ENCODE data around the gene LNPEP.

The LNPEP gene

GRCh38 chr5:97009921-97010320 lies 74.0 kb downstream of the LNPEP start:
- Histone ChIP-seq H2BK120ac (ENCODE audit: low read depth, low read length) (no peak overlapping the region), H2AK5ac (ENCODE audit: low read length, severe bottlenecking) (no peak overlapping the region), H2BK12ac (ENCODE audit: low read length in 2 of 2) (no peak overlapping the region), H3K4me3 (ENCODE audit: insufficient read depth in 1 of 2, low read depth in 1 of 2, low read length in 2 of 2) (no peak overlapping the region), H3K27me3 (ENCODE audit: control insufficient read depth in 1 of 2, insufficient read depth in 1 of 2, low read length in 2 of 2) (no peaks in the 10 kb centered on the region), H3K27ac (ENCODE audit: low read length, poor library complexity, severe bottlenecking) (no peak overlapping the region), H3K4ac (ENCODE audit: low read depth in 1 of 2, low read length in 2 of 2) (no peak overlapping the region), H2BK15ac (ENCODE audit: low read depth, poor library complexity, severe bottlenecking) (no peak overlapping the region), H3K36me3 (ENCODE audit: control insufficient read depth in 1 of 2, insufficient read depth in 2 of 2, low read depth in 1 of 2, low read length in 2 of 2) (peaks cover 0 to 54% of the 10 kb centered on the region in 2 experiments), H2BK5ac (ENCODE audit: low read depth, low read length, poor library complexity, severe bottlenecking) (no peak overlapping the region), H3K23ac (ENCODE audit: low read length in 2 of 2) (no peak overlapping the region), H2AFZ (ENCODE audit: low read depth, low read length) (no peak overlapping the region), H3K4me1 (ENCODE audit: control insufficient read depth, insufficient read depth, low read depth, low read length) (no peaks in the 10 kb centered on the region), H4K8ac (ENCODE audit: low read length) (no peak overlapping the region), H3K4me2 (ENCODE audit: low read length, poor library complexity, severe bottlenecking) (no peak overlapping the region), H3K14ac (ENCODE audit: low read length in 2 of 2) (no peak overlapping the region), H3K18ac (ENCODE audit: low read depth in 1 of 2, low read length in 2 of 2) (no peak overlapping the region), H3K79me1 (replicated peaks; ENCODE audit: low read length, poor library complexity, severe bottlenecking) (peaks cover 11% of the 10 kb centered on the region), H3K9me3 (ENCODE audit: control insufficient read depth, low read length) (no peaks in the 10 kb centered on the region), H4K91ac (ENCODE audit: low read length) (no peak overlapping the region), H3K9ac (ENCODE audit: low read length) (no peak overlapping the region)
- WGBS, result no CpG with 5 or more reads among the region's 1 CpG
- no peak for DNase-seq

- H3K9me3 ChIP-seq (ENCODE audit: control insufficient read depth, low read length), result no peaks in the 10 kb centered on the region
- H3K23ac ChIP-seq (ENCODE audit: low read length in 2 of 2), result no peak overlapping the region
These were observed 74.7 kb downstream of the LNPEP start for GRCh38 chr5:97010606-97011005.

GRCh38 chr5:97011567-97011966 lies 75.7 kb downstream of the LNPEP start:
- no peak overlapping the region for H3K14ac ChIP-seq (ENCODE audit: low read length in 2 of 2)

More at GRCh38 chr5:97010606-97011005, 74.7 kb downstream of the LNPEP start:
- Histone ChIP-seq H4K8ac (ENCODE audit: low read length) (no peak overlapping the region), H3K4me3 (ENCODE audit: insufficient read depth in 1 of 2, low read depth in 1 of 2, low read length in 2 of 2) (no peak overlapping the region), H3K18ac (ENCODE audit: low read depth in 1 of 2, low read length in 2 of 2) (no peak overlapping the region), H2AK5ac (ENCODE audit: low read length, severe bottlenecking) (no peak overlapping the region), H3K14ac (ENCODE audit: low read length in 2 of 2) (no peak overlapping the region), H2BK5ac (ENCODE audit: low read depth, low read length, poor library complexity, severe bottlenecking) (no peak overlapping the region), H2BK15ac (ENCODE audit: low read depth, poor library complexity, severe bottlenecking) (no peak overlapping the region), H3K79me1 (replicated peaks; ENCODE audit: low read length, poor library complexity, severe bottlenecking) (peaks cover 8% of the 10 kb centered on the region), H3K4me1 (ENCODE audit: control insufficient read depth, insufficient read depth, low read depth, low read length) (no peaks in the 10 kb centered on the region), H3K27me3 (ENCODE audit: control insufficient read depth in 1 of 2, insufficient read depth in 1 of 2, low read length in 2 of 2) (no peaks in the 10 kb centered on the region), H3K36me3 (ENCODE audit: control insufficient read depth in 1 of 2, insufficient read depth in 2 of 2, low read depth in 1 of 2, low read length in 2 of 2) (peaks cover 0 to 52% of the 10 kb centered on the region in 2 experiments), H2AFZ (ENCODE audit: low read depth, low read length) (no peak overlapping the region), H3K27ac (ENCODE audit: low read length, poor library complexity, severe bottlenecking) (no peak overlapping the region), H3K9ac (ENCODE audit: low read length) (no peak overlapping the region), H2BK12ac (ENCODE audit: low read length in 2 of 2) (no peak overlapping the region), H3K4ac (ENCODE audit: low read depth in 1 of 2, low read length in 2 of 2) (no peak overlapping the region), H3K4me2 (ENCODE audit: low read length, poor library complexity, severe bottlenecking) (no peak overlapping the region), H4K91ac (ENCODE audit: low read length) (no peak overlapping the region), H2BK120ac (ENCODE audit: low read depth, low read length) (no peak overlapping the region)
- no peak for DNase-seq
- WGBS, result 83% methylated on average over 2 of the region's 3 CpGs

GRCh38 chr5:97019435-97020117 lies 83.7 kb downstream of the LNPEP start:
- no peak overlapping the region for H3K4me2 ChIP-seq (ENCODE audit: low read length, poor library complexity, severe bottlenecking)
- peak overlapping the region; percentile 75 for H3K27ac ChIP-seq (ENCODE audit: low read length, poor library complexity, severe bottlenecking)
- no peak overlapping the region for H3K23ac ChIP-seq (ENCODE audit: low read length in 2 of 2)
- H4K91ac ChIP-seq (ENCODE audit: low read length), result no peak overlapping the region
- no peak overlapping the region for H2AFZ ChIP-seq (ENCODE audit: low read depth, low read length)
- no peak overlapping the region for H2BK120ac ChIP-seq (ENCODE audit: low read depth, low read length)
- H3K36me3 ChIP-seq (ENCODE audit: control insufficient read depth in 1 of 2, insufficient read depth in 2 of 2, low read depth in 1 of 2, low read length in 2 of 2), result peaks cover 5 to 70% of the 10 kb centered on the region in 2 experiments
- H3K79me1 ChIP-seq (replicated peaks; ENCODE audit: low read length, poor library complexity, severe bottlenecking), result peaks cover 10% of the 10 kb centered on the region
- no peak overlapping the region for H3K9ac ChIP-seq (ENCODE audit: low read length)
- H3K9me3 ChIP-seq (ENCODE audit: control insufficient read depth, low read length), result no peaks in the 10 kb centered on the region
- no peak overlapping the region for H2BK5ac ChIP-seq (ENCODE audit: low read depth, low read length, poor library complexity, severe bottlenecking)
- WGBS, result 6% methylated on average over 5 of the region's 5 CpGs
- no peak overlapping the region for H3K4me3 ChIP-seq (ENCODE audit: insufficient read depth in 1 of 2, low read depth in 1 of 2, low read length in 2 of 2)
- no peak overlapping the region for H3K18ac ChIP-seq (ENCODE audit: low read depth in 1 of 2, low read length in 2 of 2)
- no peaks in the 10 kb centered on the region for H3K27me3 ChIP-seq (ENCODE audit: control insufficient read depth in 1 of 2, insufficient read depth in 1 of 2, low read length in 2 of 2)
- no peak overlapping the region for H3K4ac ChIP-seq (ENCODE audit: low read depth in 1 of 2, low read length in 2 of 2)
- H3K4me1 ChIP-seq (ENCODE audit: control insufficient read depth, insufficient read depth, low read depth, low read length), result peaks cover 2% of the 10 kb centered on the region
- no peak overlapping the region for H2BK15ac ChIP-seq (ENCODE audit: low read depth, poor library complexity, severe bottlenecking)
- H4K8ac ChIP-seq (ENCODE audit: low read length), result no peak overlapping the region
- no peak overlapping the region for H2AK5ac ChIP-seq (ENCODE audit: low read length, severe bottlenecking)
- peak; percentile 83 for DNase-seq
- no peak overlapping the region for H2BK12ac ChIP-seq (ENCODE audit: low read length in 2 of 2)
- H3K14ac ChIP-seq (ENCODE audit: low read length in 2 of 2), result no peak overlapping the region

More at GRCh38 chr5:97011567-97011966, 75.7 kb downstream of the LNPEP start:
- no peak overlapping the region for H2AFZ ChIP-seq (ENCODE audit: low read depth, low read length)
- H3K27ac ChIP-seq (ENCODE audit: low read length, poor library complexity, severe bottlenecking), result no peak overlapping the region
- H3K27me3 ChIP-seq (ENCODE audit: control insufficient read depth in 1 of 2, insufficient read depth in 1 of 2, low read length in 2 of 2), result no peaks in the 10 kb centered on the region
- no peak overlapping the region for H3K23ac ChIP-seq (ENCODE audit: low read length in 2 of 2)
- H3K36me3 ChIP-seq (ENCODE audit: control insufficient read depth in 1 of 2, insufficient read depth in 2 of 2, low read depth in 1 of 2, low read length in 2 of 2), result peaks cover 0 to 58% of the 10 kb centered on the region in 2 experiments
- no peak overlapping the region for H2AK5ac ChIP-seq (ENCODE audit: low read length, severe bottlenecking)
- no peak overlapping the region for H3K4me3 ChIP-seq (ENCODE audit: insufficient read depth in 1 of 2, low read depth in 1 of 2, low read length in 2 of 2)
- H2BK15ac ChIP-seq (ENCODE audit: low read depth, poor library complexity, severe bottlenecking), result no peak overlapping the region
- H2BK12ac ChIP-seq (ENCODE audit: low read length in 2 of 2), result no peak overlapping the region
- WGBS, result no CpG with 5 or more reads among the region's 2 CpGs
- H3K4ac ChIP-seq (ENCODE audit: low read depth in 1 of 2, low read length in 2 of 2), result no peak overlapping the region
- H4K91ac ChIP-seq (ENCODE audit: low read length), result no peak overlapping the region
- no peak overlapping the region for H2BK5ac ChIP-seq (ENCODE audit: low read depth, low read length, poor library complexity, severe bottlenecking)
- DNase-seq, result no peak
- H3K4me1 ChIP-seq (ENCODE audit: control insufficient read depth, insufficient read depth, low read depth, low read length), result no peaks in the 10 kb centered on the region
- H3K18ac ChIP-seq (ENCODE audit: low read depth in 1 of 2, low read length in 2 of 2), result no peak overlapping the region
- peaks cover 8% of the 10 kb centered on the region for H3K79me1 ChIP-seq (replicated peaks; ENCODE audit: low read length, poor library complexity, severe bottlenecking)
- H3K9ac ChIP-seq (ENCODE audit: low read length), result no peak overlapping the region
- H3K4me2 ChIP-seq (ENCODE audit: low read length, poor library complexity, severe bottlenecking), result no peak overlapping the region
- no peaks in the 10 kb centered on the region for H3K9me3 ChIP-seq (ENCODE audit: control insufficient read depth, low read length)
- no peak overlapping the region for H4K8ac ChIP-seq (ENCODE audit: low read length)
- no peak overlapping the region for H2BK120ac ChIP-seq (ENCODE audit: low read depth, low read length)

Data from mesenchymal stem cell (in vitro differentiated cells and primary cell).